ENCODE data around the gene PTPRM.

PTPRM gene

DNA sequence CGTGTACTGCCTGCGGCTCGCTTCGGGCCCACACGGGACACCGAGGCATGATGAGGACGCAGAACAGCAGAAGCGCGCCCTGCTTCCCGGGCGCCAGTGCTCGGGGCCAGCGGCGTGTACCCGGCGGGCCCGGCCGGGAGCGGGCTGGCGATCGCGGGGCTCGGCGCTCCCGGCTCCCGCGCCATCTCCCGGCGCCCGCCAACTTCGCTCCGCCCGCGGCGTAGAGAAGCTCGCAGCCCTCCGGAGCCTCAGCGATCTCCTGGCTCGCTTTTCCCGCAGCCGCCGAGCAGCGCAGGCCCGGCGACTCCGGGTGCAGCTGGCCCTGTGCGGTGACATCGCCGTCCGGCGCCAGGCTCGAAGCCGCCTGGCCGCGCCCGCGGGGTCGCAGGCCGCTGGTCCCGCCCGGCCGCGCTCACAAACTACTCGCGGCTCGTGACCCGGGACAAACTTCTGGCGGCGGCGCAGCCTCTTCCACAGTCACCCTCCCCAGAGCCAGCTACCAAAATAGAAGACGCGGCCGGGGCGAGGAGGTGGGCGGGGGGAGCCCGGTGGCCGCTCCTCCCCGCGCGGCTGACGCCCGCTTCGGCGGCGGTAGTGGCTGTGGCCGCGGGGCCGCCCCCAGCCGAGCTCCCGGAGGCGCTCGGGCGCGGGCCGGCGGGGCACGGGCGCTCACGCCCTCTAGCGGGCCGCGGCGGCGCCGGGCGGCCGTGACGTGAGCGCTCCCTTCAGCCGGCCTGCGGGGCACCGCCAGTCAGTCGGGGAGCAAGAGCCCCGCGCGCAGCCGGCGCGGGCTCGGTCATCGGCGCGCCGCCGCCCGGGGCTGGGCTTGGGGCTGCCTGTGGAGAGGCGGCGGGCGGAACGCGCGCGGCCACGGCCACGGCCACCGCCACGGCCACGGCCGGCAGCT lies at the start of gene PTPRM:
TSS of gene PTPRM (plus strand) at position 750 of the 907 bp plus-strand sequence. CDS start 503 bp downstream, outside the sequence.
- peak; percentile 83 for DNase-seq (ENCODE audit: low spot score)

- no peak for DNase-seq (ENCODE audit: low spot score)
Measured at GRCh38 chr18:7517852-7518251, 49.3 kb upstream of the PTPRM start.

DNA sequence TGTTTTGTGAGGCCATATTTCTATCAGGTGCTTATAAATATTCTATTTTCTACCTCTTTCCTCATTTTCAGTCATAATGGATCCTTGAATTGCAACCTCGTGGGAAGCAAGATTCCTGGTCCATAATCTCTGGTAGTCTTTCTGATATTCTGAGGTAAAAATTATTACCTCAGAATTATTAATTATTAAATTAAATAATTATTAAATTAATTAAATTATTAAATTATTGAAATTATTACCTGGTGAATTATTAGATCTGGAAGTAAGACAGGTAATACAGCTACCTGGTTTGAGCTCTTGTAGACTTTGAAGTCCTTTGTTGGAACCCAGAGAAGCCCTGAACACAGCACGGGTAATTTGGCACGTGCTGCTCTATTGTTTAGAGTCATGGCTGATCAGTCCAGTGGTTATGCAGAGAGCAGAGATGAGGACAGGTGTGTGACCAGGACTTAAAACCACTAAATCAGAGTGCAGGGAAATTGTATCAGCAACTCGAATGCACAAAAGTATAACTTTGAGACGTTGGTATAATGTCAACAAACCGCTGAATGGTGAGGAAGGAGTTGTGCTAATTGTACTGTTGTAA lies 46.8 kb upstream of the PTPRM start:
- no peak for DNase-seq (ENCODE audit: low spot score)

DNA sequence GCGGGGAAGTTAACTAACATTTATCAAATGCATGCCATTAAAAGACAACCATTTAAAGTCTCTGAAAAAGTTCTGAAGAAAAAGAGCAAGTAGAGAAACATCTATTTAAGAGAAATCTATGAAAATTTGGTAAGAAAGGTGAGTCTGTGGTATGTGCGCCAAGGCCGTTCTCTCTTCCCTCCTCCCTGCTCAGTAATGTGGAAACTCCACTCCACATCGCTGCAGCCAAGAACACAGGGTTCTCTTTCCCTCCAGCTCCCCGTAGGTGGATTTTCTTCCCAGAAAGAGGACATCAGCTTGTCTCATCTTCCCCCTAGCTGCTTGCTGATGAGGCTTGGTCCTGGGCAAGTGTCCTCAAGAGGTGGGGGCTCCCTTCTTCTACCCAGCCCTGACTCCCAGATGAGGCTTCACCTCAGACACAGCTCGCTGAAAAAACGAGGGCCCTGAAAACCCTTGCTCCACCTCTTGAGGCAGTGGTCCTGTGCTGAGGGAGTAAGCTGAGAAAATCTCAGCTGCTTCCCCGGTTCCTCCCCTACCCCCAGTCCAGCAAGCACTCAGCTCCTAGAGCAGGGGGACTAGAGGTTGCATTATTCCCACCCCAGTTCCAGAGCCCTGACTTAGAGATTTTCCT lies 45.8 kb upstream of the PTPRM start:
- DNase-seq (ENCODE audit: low spot score): no peak

DNA sequence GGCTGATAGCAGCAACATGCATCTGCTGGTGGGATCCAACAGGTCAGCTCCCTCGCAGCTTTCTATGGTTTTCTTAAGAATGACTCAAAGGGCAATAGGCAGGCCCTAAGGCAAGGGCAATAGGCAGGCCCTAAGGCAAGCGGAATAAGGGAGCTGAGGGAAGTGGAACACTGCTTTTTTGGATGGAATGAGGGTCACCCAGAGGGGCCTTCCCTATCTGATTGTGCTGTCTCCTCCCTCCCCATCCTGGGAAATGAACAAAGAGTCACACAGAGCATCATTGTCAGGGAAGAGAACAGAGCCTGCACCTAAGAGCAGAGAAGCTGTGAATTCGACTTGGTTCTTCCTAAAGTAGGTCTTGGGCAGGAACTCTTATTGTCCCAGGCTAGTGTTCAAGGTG lies 43.3 kb upstream of the PTPRM start:
- no peak for DNase-seq (ENCODE audit: low spot score)

DNA sequence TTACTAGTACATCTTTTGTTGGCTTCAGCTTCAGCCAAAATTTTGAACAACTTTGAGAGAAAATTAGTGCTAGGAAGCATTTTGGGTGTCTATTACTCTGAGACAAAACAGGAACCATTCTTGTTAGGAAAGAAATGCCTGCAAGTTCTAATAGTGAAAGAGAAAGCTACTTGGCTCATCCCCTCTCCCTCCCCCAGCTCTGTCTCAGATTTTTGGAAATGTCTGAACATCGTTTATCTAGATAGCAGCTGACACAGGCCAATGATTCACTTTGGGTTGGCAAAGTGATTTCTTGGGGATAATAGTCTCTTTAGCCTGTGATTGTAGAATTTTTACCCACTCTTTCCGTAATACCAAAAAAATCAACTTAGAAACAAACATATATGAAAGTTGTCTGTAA lies 42.3 kb upstream of the PTPRM start:
- DNase-seq (ENCODE audit: low spot score): peak; percentile 10

DNA sequence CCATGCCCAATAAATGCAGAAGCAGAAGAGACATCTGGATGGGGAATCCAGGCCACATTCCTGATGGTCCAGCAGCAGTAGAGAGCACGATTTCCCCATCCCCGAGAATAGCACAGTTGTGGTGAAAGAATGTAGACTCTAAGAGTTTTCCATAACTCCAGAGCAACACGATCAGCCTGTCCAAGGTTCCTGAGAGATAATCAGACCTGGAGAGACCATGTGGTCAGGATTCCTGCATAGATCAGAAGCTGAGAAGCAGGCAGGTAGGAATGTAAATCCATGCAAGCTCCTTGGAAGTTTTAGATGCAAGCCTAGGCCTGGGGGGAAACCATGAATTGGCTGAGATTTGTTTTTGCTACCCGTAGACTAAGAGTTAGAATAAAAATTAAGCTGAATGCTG lies 34.2 kb upstream of the PTPRM start:
- DNase-seq (ENCODE audit: low spot score): no peak

DNA sequence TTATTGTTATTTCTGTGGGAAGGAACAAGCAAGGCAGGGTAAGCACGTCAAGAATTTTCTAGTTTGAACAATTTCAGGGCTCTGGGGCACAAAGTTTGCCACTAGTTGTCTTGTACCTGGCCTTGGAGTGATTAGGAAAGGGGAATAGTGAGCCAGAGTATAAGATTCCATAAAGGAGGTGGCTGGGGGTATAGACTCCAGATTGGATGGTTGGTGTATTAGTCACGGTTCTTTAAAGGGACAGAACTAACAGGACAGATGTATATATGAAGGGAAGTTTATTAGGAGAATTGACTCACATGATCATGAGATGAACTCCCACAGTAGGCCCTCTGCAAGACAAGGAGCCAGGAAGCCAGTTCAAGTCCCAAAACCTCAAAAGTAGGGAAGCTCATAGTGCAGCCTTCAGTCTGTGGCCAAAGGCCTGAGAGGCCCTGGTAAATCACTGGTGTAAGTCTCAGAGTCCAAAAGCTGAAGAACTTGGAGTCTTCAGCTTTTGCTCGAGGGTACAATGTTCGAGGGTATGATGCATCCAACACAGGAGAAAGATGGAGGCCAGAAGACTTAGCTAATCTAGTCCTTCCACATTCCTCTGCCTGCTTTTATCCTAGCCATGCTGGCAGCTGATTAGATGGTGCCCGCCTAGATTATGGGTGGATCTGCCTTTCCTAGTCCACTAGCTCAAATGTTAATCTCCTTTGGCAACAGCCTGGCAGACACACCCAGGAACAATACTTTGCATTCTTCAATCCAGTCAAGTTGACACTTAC lies 31.5 kb upstream of the PTPRM start:
- no peak for DNase-seq (ENCODE audit: low spot score)

- DNase-seq (ENCODE audit: low spot score): no peak
Measured at GRCh38 chr18:7537145-7537544, 30.0 kb upstream of the PTPRM start.

- no peak for DNase-seq (ENCODE audit: low spot score)
Measured at GRCh38 chr18:7541835-7542234, 25.3 kb upstream of the PTPRM start.

DNA sequence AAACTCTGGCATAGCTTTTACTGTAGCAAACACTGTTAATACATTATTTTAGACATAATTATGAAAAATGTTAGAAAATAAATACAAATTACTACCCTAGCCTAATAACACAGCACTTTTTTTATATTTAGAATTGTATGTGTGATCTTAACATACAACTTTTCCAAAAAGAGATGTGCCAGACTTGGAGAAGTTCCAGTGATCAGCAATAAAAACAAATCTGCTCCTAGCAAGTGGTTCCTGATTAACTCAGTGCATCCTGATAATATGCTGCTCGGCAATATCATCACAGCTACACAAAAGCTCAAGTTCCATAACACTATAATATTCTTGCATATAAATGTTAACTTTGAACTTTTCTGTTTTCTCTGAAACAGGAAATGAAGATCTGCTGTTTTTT lies 22.4 kb upstream of the PTPRM start:
- no peak for DNase-seq (ENCODE audit: low spot score)

- DNase-seq (ENCODE audit: low spot score): no peak
Measured at GRCh38 chr18:7545734-7546133, 21.4 kb upstream of the PTPRM start.

DNA sequence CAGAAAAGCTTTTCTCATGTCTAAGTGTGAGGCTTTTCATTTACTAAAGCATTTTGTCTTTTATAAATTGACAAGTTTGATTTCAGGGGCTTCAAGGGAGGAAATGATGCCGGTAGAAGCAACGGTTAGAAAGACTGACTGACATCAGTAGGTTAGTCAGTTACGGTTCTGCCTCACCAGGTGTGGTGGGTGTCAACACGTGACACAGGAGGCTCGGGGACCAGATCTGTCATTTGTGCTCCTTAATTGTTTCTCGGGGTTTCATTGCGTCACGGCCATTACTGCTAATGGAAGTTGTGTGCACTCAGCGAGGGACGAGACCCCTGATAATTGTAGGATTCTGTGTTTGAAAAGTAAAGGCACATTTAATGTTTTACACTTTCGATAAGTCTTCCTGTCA lies 18.9 kb upstream of the PTPRM start:
- no peak for DNase-seq (ENCODE audit: low spot score)

- no peak for DNase-seq (ENCODE audit: low spot score)
Measured at GRCh38 chr18:7548721-7549120, 18.4 kb upstream of the PTPRM start.

- no peak for DNase-seq (ENCODE audit: low spot score)
Measured at GRCh38 chr18:7557973-7558372, 9.1 kb upstream of the PTPRM start.

DNA sequence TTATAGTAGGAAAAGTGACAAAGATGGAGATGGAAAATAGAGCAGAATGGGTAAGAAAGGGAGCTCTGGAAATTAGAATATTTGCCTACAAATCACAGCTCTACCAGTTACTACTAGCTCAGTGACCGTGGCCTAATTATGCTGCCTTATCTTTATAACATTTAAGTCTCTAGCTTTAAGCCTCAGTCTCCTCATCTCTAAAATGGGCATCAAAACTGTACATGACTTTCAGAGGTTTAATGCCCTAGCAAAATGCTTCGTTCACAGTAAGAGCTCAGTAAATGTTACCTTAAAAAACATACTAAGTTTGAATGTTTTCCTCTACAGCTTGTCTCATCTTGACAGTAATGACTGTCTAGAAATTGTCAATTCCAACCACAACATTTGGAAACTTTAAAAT lies 8.3 kb upstream of the PTPRM start:
- DNase-seq (ENCODE audit: low spot score): no peak

- DNase-seq (ENCODE audit: low spot score): no peak
Measured at GRCh38 chr18:7559709-7560319, 7.3 kb upstream of the PTPRM start.

- no peak for DNase-seq (ENCODE audit: low spot score)
Measured at GRCh38 chr18:7561909-7562460, 5.1 kb upstream of the PTPRM start.

DNA sequence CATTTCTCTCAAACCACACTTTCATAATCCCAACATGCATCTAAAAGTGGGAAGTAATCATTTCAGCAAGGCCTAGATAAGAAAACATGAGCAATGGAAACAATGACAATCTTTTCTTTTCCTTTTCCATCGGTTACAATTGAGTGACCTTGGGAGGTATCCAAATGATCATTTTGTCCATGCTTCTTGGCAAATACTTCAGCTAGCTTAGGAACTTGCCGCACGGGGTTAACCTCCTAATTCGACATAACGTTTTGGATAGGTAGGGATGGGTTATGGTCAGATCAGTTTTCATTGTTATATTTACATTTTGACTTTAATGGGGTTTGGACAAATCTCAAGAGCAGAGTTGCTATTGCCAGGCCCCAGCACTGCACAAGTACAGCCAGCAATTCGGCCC lies 4.6 kb upstream of the PTPRM start:
- DNase-seq (ENCODE audit: low spot score): no peak

DNA sequence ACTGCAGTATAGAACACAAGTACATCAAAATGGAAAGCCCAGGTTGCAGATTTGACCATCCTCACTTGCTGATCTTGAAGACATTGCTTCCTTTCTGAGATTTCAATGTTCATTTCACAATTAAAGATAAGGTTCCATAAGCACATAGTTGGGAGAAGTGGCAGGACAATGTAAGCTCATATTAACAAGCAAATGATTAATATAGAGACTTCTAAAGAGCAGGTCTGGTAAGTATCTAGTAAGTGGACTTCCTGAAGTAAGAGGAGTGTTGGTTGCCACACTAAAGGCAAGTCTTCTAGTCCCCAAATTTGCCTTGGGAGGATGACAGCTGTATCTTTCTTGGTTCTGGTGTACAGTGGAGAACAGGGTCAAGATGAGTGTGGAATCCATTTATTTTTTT lies 1.4 kb upstream of the PTPRM start:
- DNase-seq (ENCODE audit: low spot score): no peak

DNA sequence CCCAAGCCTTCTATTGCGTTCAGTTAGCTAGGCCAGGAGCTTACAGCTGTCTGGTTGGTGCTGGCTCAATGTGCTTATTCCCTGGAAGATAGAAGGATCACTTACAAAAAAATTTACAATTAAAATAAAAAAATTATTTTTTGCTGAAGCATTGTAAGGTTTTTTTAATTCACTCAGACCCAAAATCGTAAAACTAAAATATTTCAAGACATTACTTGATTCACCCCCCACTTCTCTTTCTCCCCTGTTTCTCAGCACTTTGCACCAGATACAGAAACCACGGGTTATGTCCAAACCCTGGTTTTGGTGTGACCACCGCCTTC lies 911 bp upstream of the PTPRM start:
- no peak for DNase-seq (ENCODE audit: low spot score)

All from hepatic stellate cell (primary cell).